Neural crest cell (in vitro differentiated cells): ENCODE results near the gene CDHR2. TPM values are rescaled to one million over a fixed set of nuclear protein-coding genes. Genes with fewer than 3 reads are reported as not detected.
"Not testable (repeated sequence)": the region's sequence is repeated elsewhere in the genome, so short reads cannot be mapped to it uniquely, and the experiment has no call there.

Experiments used
- DNase-seq: peaks from one replicate; pipeline ENCODE4 v3.0.0; 2021; ENCODE audit warnings: low read depth, mixed read lengths, low spot score
- H3K27ac Mint-ChIP-seq: one replicate; pipeline ENCODE4 v1.8.0; 2021; ENCODE audit warnings: mild to moderate bottlenecking, mixed read lengths; ENCODE audit not compliant: unreplicated experiment
- H3K27me3 Mint-ChIP-seq: 2 replicates; pipeline ENCODE4 v1.8.0; 2021; ENCODE audit warnings: low read depth, mild to moderate bottlenecking, mixed read lengths
- H3K36me3 Mint-ChIP-seq: 2 replicates; pipeline ENCODE4 v1.8.0; 2021; ENCODE audit warnings: low read depth, mild to moderate bottlenecking, mixed read lengths
- H3K4me1 Mint-ChIP-seq: 2 replicates; pipeline ENCODE4 v1.8.0; 2021; ENCODE audit warnings: mixed read lengths
- H3K4me3 Mint-ChIP-seq: one replicate; pipeline ENCODE4 v1.8.0; 2021; ENCODE audit warnings: mild to moderate bottlenecking, mixed read lengths
- H3K9me3 Mint-ChIP-seq: 2 replicates; pipeline ENCODE4 v1.8.0; 2021; ENCODE audit warnings: mixed read lengths
- CTCF ChIP-seq: fragments of 200-600 bp; sonication (generic); conservative IDR thresholded peaks from 2 replicates; pipeline ENCODE4 v1.5.0; 2021; ENCODE audit warnings: antibody characterized with exemption, mild to moderate bottlenecking
- total RNA-seq: library from RNA; stranded (reverse); gene quantifications from 2 replicates; pipeline ENCODE4 v1.2.1, GENCODE V29; 2021

The CDHR2 gene
- total RNA-seq, 1 donor from 2014 or later, result not detected

DNA sequence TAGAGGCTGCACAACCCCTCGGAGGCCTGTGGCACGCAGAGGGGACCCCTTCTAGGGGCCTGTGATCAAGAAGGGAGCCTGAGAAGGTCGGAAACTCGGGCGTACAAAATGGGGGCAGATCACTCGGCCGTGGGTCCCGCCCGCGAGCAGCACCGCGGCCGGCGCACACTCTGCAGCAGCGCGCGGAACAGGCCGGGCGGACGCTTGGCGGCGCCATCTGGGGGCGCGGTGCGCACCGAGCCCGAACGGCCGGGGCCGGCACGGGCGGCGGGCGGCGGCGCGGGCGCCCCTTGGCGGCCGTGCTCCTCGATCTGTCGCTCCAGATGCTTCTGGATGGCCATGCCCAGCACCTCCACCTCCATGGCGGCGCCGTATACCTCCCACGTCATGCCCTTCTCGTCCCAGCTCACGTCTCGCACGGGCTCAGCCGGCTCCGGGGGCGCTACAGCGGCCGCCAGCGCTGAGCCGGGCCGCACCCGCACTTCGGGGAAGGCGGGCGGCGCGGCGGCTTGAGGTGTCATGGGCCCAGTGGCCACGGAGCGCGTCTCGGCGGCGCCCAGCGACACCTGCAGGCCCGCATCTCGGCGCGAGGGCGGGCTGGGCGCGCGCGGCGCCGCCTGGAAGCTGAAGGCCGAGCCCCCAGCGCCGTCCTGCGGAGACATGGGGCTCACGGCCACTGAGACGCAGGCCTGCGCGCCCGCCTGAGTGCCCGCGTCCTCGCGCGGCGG, 47.7 kb downstream of the CDHR2 start:
- H3K36me3 Mint-ChIP-seq, result peaks cover 7% of the 10 kb centered on the region
- peaks cover 15% of the 10 kb centered on the region for H3K4me1 Mint-ChIP-seq
- no peaks in the 10 kb centered on the region for H3K9me3 Mint-ChIP-seq
- no peaks in the 10 kb centered on the region for H3K27me3 Mint-ChIP-seq
- DNase-seq, result no peak
- H3K4me3 Mint-ChIP-seq, result no peak overlapping the region
- H3K27ac Mint-ChIP-seq, result no peak overlapping the region
- no peak for TF ChIP-seq CTCF

DNA sequence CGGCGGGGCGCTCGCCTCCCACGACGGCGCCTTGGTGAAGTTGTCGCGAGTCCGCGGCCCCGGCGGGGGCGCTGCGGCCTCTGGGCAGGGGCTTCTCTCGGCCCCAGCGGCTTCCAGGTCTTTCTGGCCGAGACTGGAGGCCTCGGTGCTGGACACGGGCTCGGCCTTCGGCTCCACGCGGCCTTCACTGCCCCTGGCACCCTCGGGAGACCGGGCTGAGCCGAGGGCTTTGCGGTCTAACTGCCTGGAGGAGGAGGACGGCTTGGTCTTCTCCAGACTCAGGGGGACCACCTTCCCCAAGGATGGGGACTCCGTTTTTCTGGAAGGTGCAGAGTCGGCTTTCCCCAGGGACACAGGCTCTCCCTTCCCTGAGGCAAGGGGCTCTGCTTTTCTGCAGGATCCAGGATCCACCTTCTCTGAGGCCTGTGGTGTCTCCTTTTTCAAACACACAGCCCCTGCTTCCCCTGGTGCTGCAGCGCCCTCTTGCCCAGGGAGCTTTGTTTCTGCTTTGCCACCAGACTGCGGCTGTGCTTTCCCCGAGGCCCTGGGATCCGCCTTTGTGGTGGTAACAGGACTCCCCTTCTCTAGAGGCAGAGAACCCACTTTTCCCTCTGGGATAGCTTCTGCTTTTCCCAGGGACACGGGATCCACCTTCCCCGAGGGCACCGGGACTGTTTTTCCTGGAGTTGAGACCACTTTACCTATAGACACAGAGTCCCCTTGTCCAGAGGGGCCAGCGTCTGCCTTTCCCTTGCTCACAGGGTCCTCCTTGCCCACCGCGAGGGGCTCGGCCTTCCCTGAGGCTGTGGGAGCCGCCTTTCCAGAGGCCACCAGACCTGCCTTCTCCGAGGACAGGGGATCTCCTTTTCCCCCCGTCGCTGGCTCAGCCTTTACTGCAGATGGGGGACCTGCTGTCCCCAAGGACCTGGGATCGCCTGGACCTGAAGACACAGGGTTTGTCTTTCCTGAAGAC, 48.6 kb downstream of the CDHR2 start:
- H3K27ac Mint-ChIP-seq, result no peak overlapping the region
- peaks cover 7% of the 10 kb centered on the region for H3K36me3 Mint-ChIP-seq
- no peak for DNase-seq
- peaks cover 23% of the 10 kb centered on the region for H3K4me1 Mint-ChIP-seq
- no peaks in the 10 kb centered on the region for H3K9me3 Mint-ChIP-seq
- no peak for TF ChIP-seq CTCF
- H3K4me3 Mint-ChIP-seq, result no peak overlapping the region
- H3K27me3 Mint-ChIP-seq, result no peaks in the 10 kb centered on the region

DNA sequence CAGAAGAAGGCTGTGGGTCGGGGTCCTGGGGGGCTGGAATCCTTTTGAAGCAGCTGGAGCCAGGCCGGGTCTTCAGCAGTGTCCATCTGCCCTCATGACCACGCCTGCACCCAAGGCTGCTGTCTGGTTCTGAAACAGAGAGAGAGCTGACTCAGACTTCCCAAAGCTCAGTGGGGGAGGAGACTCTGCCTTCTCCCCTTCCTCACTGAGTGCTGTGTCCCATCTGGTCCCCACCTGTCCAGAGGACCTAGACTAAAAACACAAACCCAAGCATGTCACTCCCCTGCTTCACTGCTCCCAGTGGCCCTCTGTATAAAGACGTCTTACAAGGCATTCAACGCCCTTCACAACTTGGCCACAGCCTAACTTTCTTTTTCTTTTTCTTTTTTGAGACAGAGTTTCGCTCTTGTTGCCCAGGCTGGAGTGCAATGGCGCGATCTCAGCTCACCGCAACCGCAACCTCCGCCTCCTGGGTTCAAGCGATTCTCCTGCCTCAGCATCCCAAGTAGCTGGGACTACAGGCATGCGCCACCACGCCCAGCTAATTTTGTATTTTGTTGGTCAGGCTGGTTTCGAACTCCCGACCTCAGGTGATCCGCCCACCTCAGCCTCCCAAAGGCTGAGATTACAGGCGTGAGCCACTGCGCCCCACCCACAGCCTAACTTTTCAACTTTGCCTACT, 50.7 kb downstream of the CDHR2 start:
- H3K36me3 Mint-ChIP-seq, result not testable (repeated sequence)

DNA sequence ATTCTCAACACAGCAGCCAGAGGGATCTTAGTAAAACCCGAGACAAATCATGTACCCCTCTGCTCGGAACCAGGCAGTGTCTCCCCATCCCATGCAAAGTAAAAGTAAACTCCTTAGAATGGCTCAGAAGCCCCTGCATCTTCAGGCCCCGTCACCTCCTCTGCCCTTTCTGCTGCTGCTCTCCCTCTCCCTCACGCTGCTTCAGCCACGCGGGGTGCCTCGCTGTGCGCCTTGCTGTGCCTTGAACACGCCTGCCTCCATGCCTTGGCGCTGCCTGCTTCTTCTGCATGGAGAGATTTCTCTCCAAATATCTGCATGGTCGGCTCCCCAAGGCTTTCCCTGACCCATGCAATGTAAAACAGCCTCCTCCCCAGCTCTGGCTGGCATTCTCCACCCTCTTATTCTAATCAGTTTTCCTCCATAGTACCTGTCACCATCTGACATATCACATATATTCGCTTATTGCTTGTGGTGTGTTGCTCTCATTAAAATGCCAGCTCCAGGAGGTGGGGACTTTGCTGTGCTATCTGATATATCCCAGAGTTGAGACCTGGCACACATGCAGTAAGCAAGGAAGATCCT, 52.9 kb downstream of the CDHR2 start:
- peaks cover 4% of the 10 kb centered on the region for H3K36me3 Mint-ChIP-seq
- DNase-seq, result no peak
- H3K27me3 Mint-ChIP-seq, result no peaks in the 10 kb centered on the region
- H3K4me3 Mint-ChIP-seq, result no peak overlapping the region
- no peak for TF ChIP-seq CTCF
- peak overlapping the region; percentile 30 for H3K27ac Mint-ChIP-seq
- H3K4me1 Mint-ChIP-seq, result peaks cover 33% of the 10 kb centered on the region
- no peaks in the 10 kb centered on the region for H3K9me3 Mint-ChIP-seq

More for the DNA sequence above, 50.7 kb downstream of the CDHR2 start:
- H3K4me3 Mint-ChIP-seq, H3K9me3 Mint-ChIP-seq, DNase-seq, H3K27me3 Mint-ChIP-seq, H3K27ac Mint-ChIP-seq: not testable (repeated sequence)
- peaks cover 39% of the 10 kb centered on the region for H3K4me1 Mint-ChIP-seq

DNA sequence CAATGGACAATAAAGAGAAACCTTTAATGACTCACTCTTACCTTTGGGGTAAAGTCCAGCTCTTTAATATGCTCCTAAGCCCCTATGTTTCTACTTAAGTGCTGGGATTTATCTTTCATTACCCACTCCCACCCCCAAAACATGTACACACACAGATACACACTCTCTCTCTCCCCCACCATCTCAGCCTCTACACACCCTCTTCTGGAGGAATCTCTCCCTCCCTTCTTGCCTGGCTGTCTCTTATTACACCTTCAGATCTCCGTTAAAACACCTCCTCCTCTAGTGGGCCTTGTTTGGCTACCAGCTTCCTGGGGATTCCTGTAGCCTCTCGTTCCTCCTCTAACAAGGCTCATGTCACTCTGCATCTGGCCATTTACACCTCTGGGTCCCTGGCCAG, 53.9 kb downstream of the CDHR2 start:
- H3K36me3 Mint-ChIP-seq, result peaks cover 4% of the 10 kb centered on the region
- no peak for DNase-seq

More for the DNA sequence above, 53.9 kb downstream of the CDHR2 start:
- TF ChIP-seq CTCF, result no peak
- peak overlapping the region; percentile 9 for H3K27ac Mint-ChIP-seq
- H3K9me3 Mint-ChIP-seq, result no peaks in the 10 kb centered on the region
- H3K4me1 Mint-ChIP-seq, result peaks cover 33% of the 10 kb centered on the region
- H3K4me3 Mint-ChIP-seq, result no peak overlapping the region
- no peaks in the 10 kb centered on the region for H3K27me3 Mint-ChIP-seq
